Common myeloid progenitor, CD34-positive (primary cell): Measurements from ENCODE around the gene GPR35.
"Not testable (repeated sequence)": the region's sequence is repeated elsewhere in the genome, so short reads cannot be mapped to it uniquely, and the experiment has no call there.

Source experiments
- CTCF ChIA-PET: fragments of 350-600 bp; sonication (Branson Sonifier 250); formaldehyde crosslinking; loops from one replicate; lab custom pipeline; 2021; ENCODE audit warnings: antibody characterized with exemption; lab: Charles Lee
- POLR2A ChIA-PET: fragments of 350-600 bp; sonication (Branson Sonifier 250); formaldehyde crosslinking; loops from one replicate; lab custom pipeline; 2021; ENCODE audit warnings: antibody characterized with exemption; lab: Charles Lee
- DNase-seq, 3 donors: peaks; one replicate each; pipeline versions ENCODE4 v3.0.0 to v3.0.0-alpha.2; 2013
- H3K27ac ChIP-seq, 2 experiments: 1 replicate in 1 of 2; 2 replicates in 1 of 2; pipeline ENCODE4 v1.7.0; 2013; ENCODE audit warnings: inconsistent platforms in 2 of 2, low read length in 2 of 2, mild to moderate bottlenecking in 2 of 2, low read depth in 1 of 2, moderate library complexity in 1 of 2; ENCODE audit not compliant: severe bottlenecking in 2 of 2, insufficient read depth in 1 of 2, poor library complexity in 1 of 2
- H3K27me3 ChIP-seq, 5 experiments: replicated peaks in 2 of 5; 1 replicate in 3 of 5; 2 replicates in 2 of 5; pipeline versions ENCODE4 v1.6.1 to v1.7.0; 2013; ENCODE audit warnings: low read length in 4 of 5, mild to moderate bottlenecking in 2 of 5, moderate library complexity in 2 of 5, inconsistent platforms in 1 of 5; ENCODE audit not compliant: insufficient read depth in 5 of 5, control insufficient read depth in 4 of 5
- H3K36me3 ChIP-seq, 4 experiments: 1 replicate in 2 of 4; 2 replicates in 2 of 4; pipeline versions ENCODE4 v1.6.1 to v1.7.0; 2013; ENCODE audit warnings: low read length in 3 of 4, control low read depth in 1 of 4, mild to moderate bottlenecking in 1 of 4; ENCODE audit not compliant: control insufficient read depth in 4 of 4, insufficient read depth in 4 of 4
- H3K4me1 ChIP-seq, 4 experiments: 1 replicate in 3 of 4; 2 replicates in 1 of 4; pipeline versions ENCODE4 v1.6.1 to v1.7.1; 2013; ENCODE audit warnings: low read length in 3 of 4, mild to moderate bottlenecking in 3 of 4, control low read depth in 1 of 4, inconsistent platforms in 1 of 4, moderate library complexity in 1 of 4; ENCODE audit not compliant: control insufficient read depth in 4 of 4, insufficient read depth in 4 of 4; ENCODE audit errors: control extremely low read depth in 1 of 4
- H3K4me3 ChIP-seq, 7 experiments: 1 replicate in 4 of 7; 2 replicates in 3 of 7; pipeline versions ENCODE4 v1.5.1 to v1.7.0; 2013; ENCODE audit warnings: mild to moderate bottlenecking in 7 of 7, low read length in 6 of 7, moderate library complexity in 6 of 7, inconsistent platforms in 2 of 7, low read depth in 2 of 7, control low read depth in 1 of 7; ENCODE audit not compliant: insufficient read depth in 4 of 7, control insufficient read depth in 1 of 7; ENCODE audit errors: extremely low read depth in 1 of 7
- H3K9me3 ChIP-seq, 5 experiments: 1 replicate in 4 of 5; 2 replicates in 1 of 5; pipeline versions ENCODE4 v1.6.1 to v1.7.1; 2013; ENCODE audit warnings: low read length in 4 of 5, mild to moderate bottlenecking in 2 of 5, inconsistent platforms in 1 of 5, low read depth in 1 of 5, moderate library complexity in 1 of 5; ENCODE audit not compliant: control insufficient read depth in 4 of 5, insufficient read depth in 2 of 5; ENCODE audit errors: control extremely low read depth in 1 of 5
- WGBS: methylation state at CpG from one replicate; pipeline ENCODE4 v1.1.5; 2013; ENCODE audit not compliant: insufficient coverage; 5-methylcytosine and 5-hydroxymethylcytosine counted together

The GPR35 gene

DNA sequence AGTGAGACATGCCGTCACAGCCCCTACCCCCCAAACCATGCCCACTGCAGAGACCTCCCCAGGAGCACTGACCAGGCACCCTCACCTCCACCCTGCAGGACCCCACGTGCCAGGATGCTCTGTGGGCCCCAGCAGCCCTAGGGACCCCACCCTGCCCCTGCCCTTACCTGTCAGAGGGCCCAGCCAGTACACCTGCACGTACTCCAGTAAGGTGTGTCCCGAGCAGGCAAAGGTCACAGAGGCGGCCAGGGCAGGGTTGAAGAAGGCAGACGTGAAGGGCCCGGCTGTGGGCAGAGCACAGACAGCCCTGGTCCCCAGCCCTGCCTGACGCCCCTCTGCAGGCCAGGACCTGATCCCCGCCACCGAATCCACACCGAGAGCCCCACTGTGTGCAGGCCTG lies 54.9 kb downstream of the GPR35 start:
- WGBS: no CpG with 5 or more reads among the region's 11 CpGs
- H3K27me3 ChIP-seq, H3K9me3 ChIP-seq, POLR2A ChIA-PET, H3K36me3 ChIP-seq, CTCF ChIA-PET, H3K27ac ChIP-seq, DNase-seq, H3K4me1 ChIP-seq, H3K4me3 ChIP-seq: not testable (repeated sequence)
